Smooth muscle cell (in vitro differentiated cells): ENCODE data around the gene LARGE1. TPM values are rescaled to one million over a fixed set of nuclear protein-coding genes. Genes with fewer than 3 reads are reported as not detected.

Source experiments
- DNase-seq: peaks from one replicate; lab custom pipeline; 2025; ENCODE audit not compliant: unreplicated experiment; lab: John Stamatoyannopoulos, UW
- H2AFZ ChIP-seq: fragments of 200-600 bp; sonication (generic); 2 replicates; pipeline ENCODE4 v1.6.0; 2016; ENCODE audit warnings: antibody characterized with exemption, low read depth, mild to moderate bottlenecking
- H3F3A ChIP-seq: fragments of 200-600 bp; sonication (generic); 2 replicates; pipeline ENCODE4 v1.6.0; 2017; ENCODE audit warnings: antibody characterized with exemption, low read depth
- H3K27ac ChIP-seq: fragments of 200-600 bp; sonication (generic); 2 replicates; pipeline ENCODE4 v1.5.1; 2016; ENCODE audit warnings: low read depth, mild to moderate bottlenecking
- H3K27me3 ChIP-seq: fragments of 200-600 bp; sonication (generic); 2 replicates; pipeline ENCODE4 v1.6.1; 2016; ENCODE audit warnings: low read depth, mild to moderate bottlenecking
- H3K36me3 ChIP-seq: fragments of 200-600 bp; sonication (generic); 2 replicates; pipeline ENCODE4 v1.5.1; 2016; ENCODE audit warnings: low read depth
- H3K4me1 ChIP-seq: fragments of 200-600 bp; sonication (generic); 2 replicates; pipeline ENCODE4 v1.5.1; 2016; ENCODE audit warnings: low read depth
- H3K4me2 ChIP-seq: fragments of 200-600 bp; sonication (generic); 2 replicates; pipeline ENCODE4 v1.6.0; 2016; ENCODE audit warnings: mild to moderate bottlenecking
- H3K4me3 ChIP-seq: fragments of 200-600 bp; sonication (generic); 2 replicates; pipeline ENCODE4 v1.5.1; 2016; ENCODE audit warnings: mild to moderate bottlenecking
- H3K79me2 ChIP-seq: fragments of 200-600 bp; sonication (generic); 2 replicates; pipeline ENCODE4 v1.6.0; 2016; ENCODE audit warnings: low read depth, mild to moderate bottlenecking
- H3K9ac ChIP-seq: fragments of 200-600 bp; sonication (generic); 2 replicates; pipeline ENCODE4 v1.6.0; 2016; ENCODE audit warnings: low read depth
- H3K9me3 ChIP-seq: fragments of 200-600 bp; sonication (generic); replicated peaks from 2 replicates; pipeline ENCODE4 v1.5.1; 2016; ENCODE audit warnings: low read depth
- H4K20me1 ChIP-seq: fragments of 200-600 bp; sonication (generic); 2 replicates; pipeline ENCODE4 v1.6.0; 2016; ENCODE audit warnings: low read depth
- WGBS: methylation state at CpG from one replicate; pipeline ENCODE4 v1.1.7; 2016; ENCODE audit warnings: low lambda C conversion rate; 5-methylcytosine and 5-hydroxymethylcytosine counted together
- polyA plus RNA-seq: library from polyadenylated mRNA; unstranded; fragments of >200 nt; fragmentation: Nextera tagmentation; extraction: Ambion mirVana; gene quantifications from 2 replicates; pipeline ENCODE4 v1.2.1, GENCODE V29; 2016
- total RNA-seq: library from RNA; depleted of rRNA; stranded (reverse); fragments of >200 nt; gene quantifications from 2 replicates; pipeline ENCODE4 v1.2.3, GENCODE V29; 2014
- TF ChIP-seq, protein P1 (sequence below): fragments of 200-600 bp; sonication (generic); IDR thresholded peaks from 2 replicates; pipeline ENCODE4 v1.5.1; 2017; ENCODE audit warnings: borderline replicate concordance, mild to moderate bottlenecking, antibody characterized with exemption; ENCODE audit not compliant: insufficient read depth, poor library complexity, severe bottlenecking

Gene LARGE1
- total and polyA plus RNA-seq, 2 experiments from 2014 or later: 11.9 to 18.0 TPM

- Histone ChIP-seq H2AFZ (no peak overlapping the region), H3K4me3 (no peak overlapping the region), H3K4me2 (no peak overlapping the region), H3K36me3 (no peaks in the 10 kb centered on the region), H3K9me3 (no peaks in the 10 kb centered on the region), H3K9ac (no peak overlapping the region), H3K79me2 (no peaks in the 10 kb centered on the region), H3K27ac (no peak overlapping the region), H3F3A (no peaks in the 10 kb centered on the region), H3K27me3 (no peaks in the 10 kb centered on the region), H4K20me1 (no peaks in the 10 kb centered on the region), H3K4me1 (no peaks in the 10 kb centered on the region)
- no peak for DNase-seq
- TF ChIP-seq, protein P1, sequence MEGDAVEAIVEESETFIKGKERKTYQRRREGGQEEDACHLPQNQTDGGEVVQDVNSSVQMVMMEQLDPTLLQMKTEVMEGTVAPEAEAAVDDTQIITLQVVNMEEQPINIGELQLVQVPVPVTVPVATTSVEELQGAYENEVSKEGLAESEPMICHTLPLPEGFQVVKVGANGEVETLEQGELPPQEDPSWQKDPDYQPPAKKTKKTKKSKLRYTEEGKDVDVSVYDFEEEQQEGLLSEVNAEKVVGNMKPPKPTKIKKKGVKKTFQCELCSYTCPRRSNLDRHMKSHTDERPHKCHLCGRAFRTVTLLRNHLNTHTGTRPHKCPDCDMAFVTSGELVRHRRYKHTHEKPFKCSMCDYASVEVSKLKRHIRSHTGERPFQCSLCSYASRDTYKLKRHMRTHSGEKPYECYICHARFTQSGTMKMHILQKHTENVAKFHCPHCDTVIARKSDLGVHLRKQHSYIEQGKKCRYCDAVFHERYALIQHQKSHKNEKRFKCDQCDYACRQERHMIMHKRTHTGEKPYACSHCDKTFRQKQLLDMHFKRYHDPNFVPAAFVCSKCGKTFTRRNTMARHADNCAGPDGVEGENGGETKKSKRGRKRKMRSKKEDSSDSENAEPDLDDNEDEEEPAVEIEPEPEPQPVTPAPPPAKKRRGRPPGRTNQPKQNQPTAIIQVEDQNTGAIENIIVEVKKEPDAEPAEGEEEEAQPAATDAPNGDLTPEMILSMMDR: no peak
- 92% methylated on average over 2 of the region's 2 CpGs for WGBS
Measured at GRCh38 chr22:33409079-33409478, 511.2 kb downstream of the LARGE1 start.

DNA sequence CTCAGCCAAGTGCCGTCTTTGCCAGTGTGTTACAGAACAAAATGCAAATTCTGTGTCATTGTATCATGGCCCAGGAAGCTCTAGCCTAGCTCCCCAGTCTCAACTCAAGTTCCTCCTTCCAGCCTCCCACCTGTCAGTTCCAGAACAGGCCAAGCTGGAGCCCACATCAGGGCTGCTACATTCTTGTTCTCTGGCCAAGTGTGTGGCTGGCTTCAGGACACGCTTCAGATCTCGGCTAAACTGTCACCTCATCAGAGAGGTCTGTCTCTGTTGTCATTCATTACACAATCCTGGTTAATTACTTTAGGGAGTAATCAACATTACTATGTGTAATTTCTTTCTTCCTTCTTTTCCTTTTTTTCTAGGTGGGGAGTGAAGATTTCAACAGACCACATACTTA, 515.1 kb downstream of the LARGE1 start:
- H3K9me3 ChIP-seq: no peaks in the 10 kb centered on the region

GRCh38 chr22:33404723-33405122, 515.6 kb downstream of the LARGE1 start:
- Histone ChIP-seq H3K27me3 (no peaks in the 10 kb centered on the region), H3K9me3 (no peaks in the 10 kb centered on the region), H3K36me3 (no peaks in the 10 kb centered on the region), H4K20me1 (no peaks in the 10 kb centered on the region), H3K27ac (no peak overlapping the region), H2AFZ (no peak overlapping the region), H3K9ac (no peak overlapping the region), H3F3A (no peaks in the 10 kb centered on the region), H3K4me3 (no peak overlapping the region), H3K79me2 (no peaks in the 10 kb centered on the region), H3K4me2 (no peak overlapping the region), H3K4me1 (no peaks in the 10 kb centered on the region)
- WGBS: 88% methylated on average over 3 of the region's 3 CpGs
- TF ChIP-seq, protein P1: no peak
- DNase-seq: no peak

More for the DNA sequence above, 515.1 kb downstream of the LARGE1 start:
- Histone ChIP-seq H3K9ac (no peak overlapping the region), H3K79me2 (no peaks in the 10 kb centered on the region), H2AFZ (no peak overlapping the region), H3K4me2 (no peak overlapping the region), H4K20me1 (no peaks in the 10 kb centered on the region), H3K27me3 (no peaks in the 10 kb centered on the region), H3K27ac (no peak overlapping the region), H3F3A (no peaks in the 10 kb centered on the region), H3K4me3 (no peak overlapping the region), H3K36me3 (no peaks in the 10 kb centered on the region), H3K4me1 (no peaks in the 10 kb centered on the region)
- TF ChIP-seq, protein P1: no peak
- no peak for DNase-seq
- WGBS: 91% methylated on average over 3 of the region's 3 CpGs

DNA sequence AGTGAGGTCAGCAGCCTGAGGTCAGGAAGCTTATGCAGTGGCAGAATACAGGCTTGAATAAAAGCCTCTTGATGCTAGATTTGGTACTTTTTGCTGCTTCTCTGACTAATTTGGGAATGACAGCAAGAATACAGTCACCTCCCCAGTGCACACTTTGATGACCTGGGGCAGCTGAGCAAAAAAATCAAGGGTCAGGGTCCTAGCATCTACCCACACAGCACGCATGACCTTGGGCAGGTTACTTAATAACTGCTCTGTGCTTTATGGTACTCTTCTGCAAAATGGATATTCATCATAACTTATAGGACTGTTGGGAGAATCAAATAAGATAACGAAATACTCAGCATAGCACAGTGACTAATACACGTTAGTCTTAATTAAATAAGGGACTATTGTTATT, 518.0 kb downstream of the LARGE1 start:
- TF ChIP-seq, protein P1: no peak
- Histone ChIP-seq H2AFZ (no peak overlapping the region), H3K4me2 (no peak overlapping the region), H3K4me1 (no peaks in the 10 kb centered on the region), H3K27me3 (no peaks in the 10 kb centered on the region), H3K79me2 (no peaks in the 10 kb centered on the region), H3K9me3 (no peaks in the 10 kb centered on the region), H3K9ac (no peak overlapping the region), H3K4me3 (no peak overlapping the region), H3F3A (no peaks in the 10 kb centered on the region), H4K20me1 (no peaks in the 10 kb centered on the region), H3K36me3 (no peaks in the 10 kb centered on the region), H3K27ac (no peak overlapping the region)
- WGBS: 97% methylated on average over 3 of the region's 3 CpGs
- no peak for DNase-seq
